GM18858 (cell line): ENCODE measurements around the gene IDS.
"Not testable (repeated sequence)": the region's sequence is repeated elsewhere in the genome, so short reads cannot be mapped to it uniquely, and the experiment has no call there.

ENCODE experiments used
- ATAC-seq: cut with Tn5 transposase; IDR thresholded peaks from one replicate; pipeline ENCODE4 v1.9.1; 2021; ENCODE audit not compliant: unreplicated experiment

Gene IDS

DNA sequence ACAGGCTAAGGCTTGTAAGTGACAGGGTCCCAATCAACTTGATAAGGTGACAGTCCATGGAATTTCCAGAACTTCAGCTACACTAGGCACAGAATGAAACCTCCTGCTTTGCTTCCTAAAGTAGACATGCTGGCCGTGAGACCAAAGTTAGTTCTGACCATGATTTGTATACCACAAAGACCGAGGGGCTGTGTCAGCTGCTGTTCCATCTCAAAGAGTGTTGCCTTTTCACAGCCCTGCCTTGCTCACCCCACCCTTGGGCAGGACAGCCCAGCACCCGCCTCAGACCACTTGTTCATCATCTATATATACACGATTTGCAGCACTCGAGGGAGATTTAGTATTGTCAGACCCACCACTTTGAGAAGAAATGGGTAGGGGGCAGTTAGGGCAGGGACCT, 5.3 kb downstream of the IDS start:
- ATAC-seq: no peak

DNA sequence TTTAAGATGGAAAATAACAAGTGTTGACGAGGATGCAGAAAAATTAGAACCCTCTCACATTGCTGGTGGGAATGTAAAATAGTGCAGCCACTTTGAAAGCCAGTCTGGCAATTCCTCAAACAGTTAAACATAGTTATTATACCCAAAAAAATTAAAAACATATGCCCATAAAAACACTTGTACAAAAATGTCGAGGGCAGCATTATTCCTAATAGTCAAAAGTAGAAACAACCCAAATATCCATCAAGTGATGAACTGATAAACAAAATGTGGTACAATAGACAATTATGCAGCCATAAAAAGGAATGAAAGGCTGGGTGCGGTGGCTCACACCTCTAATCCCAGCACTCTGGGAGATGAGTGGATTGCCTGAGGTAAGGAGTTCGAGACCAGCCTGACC, 6.3 kb downstream of the IDS start:
- ATAC-seq: no peak

DNA sequence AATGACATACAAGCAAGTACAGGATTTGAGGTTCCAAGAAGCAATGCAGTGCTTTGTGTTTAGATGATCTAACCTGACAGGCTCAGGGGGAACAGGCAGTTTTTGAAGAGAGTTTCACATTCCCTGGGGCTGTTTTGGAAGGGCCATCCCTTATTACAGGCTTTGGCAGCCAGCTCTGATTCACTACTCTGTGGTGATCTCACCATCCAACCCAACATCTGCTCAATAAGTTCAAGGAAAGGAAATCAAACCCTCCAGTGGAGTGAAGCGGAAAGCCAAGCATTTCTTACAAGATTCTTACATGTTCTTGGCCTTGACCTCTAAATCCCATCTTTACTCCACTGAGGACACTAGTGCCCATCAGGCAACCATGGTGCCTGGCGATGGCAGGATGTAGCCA, 7.5 kb downstream of the IDS start:
- no peak for ATAC-seq

DNA sequence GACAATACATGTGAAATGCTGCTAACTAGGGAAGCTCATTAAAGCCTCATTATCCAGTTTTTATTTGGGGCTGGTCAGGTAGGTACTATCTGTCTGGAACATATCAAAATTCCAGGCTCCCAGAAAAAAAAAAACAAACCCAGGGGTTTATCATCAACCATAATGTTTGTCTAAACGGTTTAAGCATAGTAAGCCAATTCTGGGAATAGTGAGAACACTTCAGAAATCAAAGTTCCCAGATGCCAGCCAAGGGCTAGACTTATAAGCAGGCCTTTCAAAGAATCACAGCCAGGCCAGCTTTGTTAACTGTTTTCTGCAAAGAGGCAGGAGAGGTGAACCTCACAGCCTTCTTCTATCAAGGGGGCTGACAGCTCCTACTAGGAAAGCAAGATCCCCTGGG, 8.1 kb downstream of the IDS start:
- no peak for ATAC-seq

DNA sequence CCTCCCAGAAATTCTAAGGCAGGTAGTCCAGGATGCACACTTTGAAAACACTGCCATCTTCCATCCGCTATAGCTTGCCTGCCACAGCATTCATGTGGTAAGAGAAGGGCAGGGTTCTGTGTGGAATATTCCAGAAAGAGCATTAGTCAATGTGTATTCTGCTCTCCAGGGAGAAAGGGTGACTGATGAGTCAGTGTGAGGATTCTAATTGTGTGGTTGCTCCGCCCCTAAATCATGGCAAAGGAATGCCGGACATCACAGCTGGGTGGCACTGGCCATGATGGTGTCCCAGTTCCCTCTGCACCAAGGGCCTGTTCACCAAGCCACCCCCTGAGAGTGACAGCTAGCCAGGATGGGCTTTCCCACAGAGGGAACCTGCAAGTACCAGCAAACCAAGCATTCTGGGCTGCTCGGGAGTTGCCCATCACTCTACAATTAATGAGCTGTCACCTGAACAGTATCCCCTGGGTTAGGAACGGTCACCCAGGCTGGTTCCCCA, 9.5 kb downstream of the IDS start:
- ATAC-seq: no peak

DNA sequence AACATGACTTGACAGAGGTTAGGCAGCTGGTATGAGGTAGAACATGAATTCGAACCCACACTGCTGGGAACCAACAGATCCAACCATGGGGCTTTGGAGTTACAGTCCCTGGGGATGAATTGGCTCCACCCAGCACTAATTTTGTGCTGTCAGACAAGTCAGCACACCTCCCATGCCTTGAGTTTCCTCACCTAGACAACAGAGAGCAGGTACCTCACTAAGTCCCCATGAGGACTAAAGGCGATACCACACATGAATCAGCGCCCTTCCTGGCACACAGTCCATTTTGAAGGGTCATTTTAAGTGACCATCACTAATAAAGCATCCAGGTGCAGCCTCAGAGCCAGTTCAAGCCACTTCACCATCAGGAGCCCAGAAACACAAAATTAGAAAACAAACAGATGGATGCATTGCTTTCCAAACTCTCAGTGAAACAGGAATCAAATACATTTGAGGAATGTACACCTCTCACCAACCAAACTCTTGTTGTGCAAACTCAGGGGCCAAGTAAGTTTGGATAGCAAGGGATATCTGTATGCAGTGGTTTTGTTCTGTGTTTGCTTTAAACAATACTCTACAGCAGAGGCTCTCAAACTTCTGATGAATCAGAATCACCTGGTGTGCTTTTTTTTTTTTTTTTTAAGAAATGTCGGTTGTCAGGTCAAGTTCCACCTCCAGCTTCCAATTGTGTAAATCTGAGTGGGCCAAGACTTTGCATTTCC, 10.1 kb downstream of the IDS start:
- ATAC-seq: no peak

DNA sequence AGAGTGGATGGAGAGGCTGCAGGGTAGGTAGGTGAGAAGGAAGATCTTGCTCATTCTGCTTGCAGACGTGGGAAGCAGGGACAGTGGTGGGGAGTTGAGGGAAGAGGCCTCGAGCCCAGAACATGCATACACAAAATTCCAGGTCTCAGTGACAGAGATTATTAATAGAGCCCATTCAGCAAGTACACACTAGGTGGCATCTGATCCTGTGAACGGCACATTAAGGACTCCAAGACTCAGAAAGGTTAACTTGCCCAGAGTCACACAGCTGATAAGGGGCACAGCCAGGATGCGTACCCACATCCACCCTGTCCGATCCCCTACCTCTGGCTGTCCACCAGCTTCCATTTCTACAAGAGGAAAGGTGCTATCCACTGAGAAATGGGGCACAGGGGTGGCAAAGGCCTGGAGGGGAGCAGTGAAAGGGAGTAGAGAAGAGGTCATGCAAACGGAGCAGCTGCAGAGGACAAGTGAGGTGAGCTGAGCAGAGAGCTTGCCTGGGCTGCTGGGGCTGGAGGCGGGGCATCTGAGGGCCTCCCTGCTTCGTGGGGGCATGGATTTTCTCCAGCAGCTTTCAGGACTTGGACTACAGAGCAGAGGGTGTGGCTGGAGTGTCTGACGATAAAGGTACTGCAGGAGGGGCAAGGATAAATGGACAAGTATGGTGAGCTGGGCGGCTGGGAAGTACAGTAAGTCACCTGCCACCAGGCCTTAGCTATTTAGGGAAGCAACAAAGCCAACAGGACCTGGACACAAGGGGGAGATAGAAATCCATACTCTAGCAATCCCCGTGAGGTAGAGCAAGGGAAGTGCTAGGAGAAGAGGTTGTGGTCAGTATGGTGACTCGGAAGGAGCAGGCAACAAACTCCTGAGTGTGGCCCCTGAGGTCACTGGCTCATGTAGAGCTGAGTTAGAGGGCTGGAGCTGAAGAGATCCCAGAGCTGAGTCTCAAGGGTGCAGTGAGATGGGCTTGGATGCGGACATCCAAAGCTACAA, 11.2 kb downstream of the IDS start:
- no peak for ATAC-seq

DNA sequence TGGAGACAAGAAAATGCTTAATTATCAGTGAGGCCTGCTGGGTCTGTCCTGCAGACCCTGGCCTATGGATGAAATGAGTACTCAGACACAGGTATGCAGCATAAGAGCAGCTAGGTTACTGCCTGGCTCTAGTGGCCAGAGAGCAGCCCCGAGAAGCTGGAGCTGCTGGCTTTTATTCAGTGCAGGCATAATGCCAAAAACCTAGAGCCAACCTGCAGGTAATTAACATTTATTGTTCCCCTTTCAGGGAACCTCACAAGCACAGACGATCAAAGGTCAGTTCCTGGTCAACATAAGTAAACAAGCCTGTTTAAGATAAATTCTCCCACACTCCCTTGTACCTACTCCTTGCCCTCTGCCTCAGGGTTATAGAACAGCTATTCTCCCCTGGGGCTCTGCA, 13.3 kb downstream of the IDS start:
- no peak for ATAC-seq

DNA sequence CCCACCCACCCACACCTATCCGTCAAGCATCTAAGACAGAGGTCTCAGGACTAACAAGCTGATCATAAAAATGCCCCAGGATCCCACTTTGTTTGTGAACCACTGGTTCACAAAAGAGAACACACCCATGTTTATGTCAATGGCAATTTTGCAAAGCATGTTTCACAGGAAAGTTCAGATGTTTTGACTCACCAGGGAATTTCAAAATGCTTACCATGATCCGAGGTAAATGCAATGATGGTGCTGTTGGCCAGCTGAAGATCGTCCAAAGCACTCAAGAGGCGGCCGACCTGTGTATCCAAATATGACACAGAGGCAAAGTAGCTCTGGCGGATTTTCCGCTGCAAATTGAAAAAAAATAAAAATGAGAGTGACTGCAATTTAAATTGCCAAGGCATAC, 15.0 kb downstream of the IDS start:
- no peak for ATAC-seq

DNA sequence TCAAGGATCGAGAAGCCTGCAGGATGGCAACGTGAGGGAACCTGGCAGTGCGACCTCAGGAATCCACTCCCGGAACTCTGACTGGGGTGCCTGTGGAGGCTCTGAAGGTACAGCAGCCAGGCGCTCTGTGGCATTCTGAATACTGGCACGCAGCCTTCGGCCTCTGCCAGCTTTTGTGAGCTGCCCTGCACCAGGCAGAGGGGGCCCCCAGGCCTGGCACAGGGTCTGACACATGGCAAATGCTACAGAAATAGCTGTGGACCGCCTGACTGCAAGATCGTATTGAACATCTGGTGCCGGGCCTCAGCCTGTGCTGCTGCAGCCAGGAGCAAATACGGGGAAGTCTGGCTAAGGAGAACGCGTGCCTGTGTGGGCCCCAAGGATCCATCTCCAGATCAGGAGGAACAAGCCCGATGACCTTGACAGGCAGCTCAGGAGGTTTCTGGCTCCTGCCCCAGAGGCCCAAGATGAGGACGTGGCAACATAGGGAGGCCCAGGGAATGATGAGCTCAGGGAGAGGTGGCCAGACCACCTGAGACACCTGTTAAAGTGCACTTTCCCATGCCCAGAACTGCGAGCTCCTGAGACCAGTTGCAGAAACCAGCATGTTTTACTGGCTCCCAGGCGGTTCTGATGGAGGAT, 16.6 kb downstream of the IDS start:
- ATAC-seq: not testable (repeated sequence)

DNA sequence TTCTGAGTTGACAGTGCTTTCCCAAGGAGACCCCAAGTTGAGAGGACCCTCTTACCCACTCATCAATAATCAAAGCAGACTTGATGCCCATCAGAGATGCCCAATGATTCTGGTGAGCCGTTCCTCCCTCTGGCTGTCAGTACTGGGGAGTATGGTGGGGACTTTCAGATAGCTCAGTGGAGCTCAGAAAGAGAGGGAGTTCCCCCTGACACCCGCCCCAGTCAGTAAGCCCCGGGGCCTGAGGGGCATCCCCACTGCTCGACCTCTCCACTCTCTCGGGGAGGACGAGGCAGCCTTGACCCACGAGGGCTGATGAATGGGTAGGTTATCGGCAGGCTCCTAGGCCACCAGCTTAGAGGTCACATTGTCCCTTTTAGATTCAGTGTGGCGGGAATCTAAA, 17.1 kb downstream of the IDS start:
- not testable (repeated sequence) for ATAC-seq

DNA sequence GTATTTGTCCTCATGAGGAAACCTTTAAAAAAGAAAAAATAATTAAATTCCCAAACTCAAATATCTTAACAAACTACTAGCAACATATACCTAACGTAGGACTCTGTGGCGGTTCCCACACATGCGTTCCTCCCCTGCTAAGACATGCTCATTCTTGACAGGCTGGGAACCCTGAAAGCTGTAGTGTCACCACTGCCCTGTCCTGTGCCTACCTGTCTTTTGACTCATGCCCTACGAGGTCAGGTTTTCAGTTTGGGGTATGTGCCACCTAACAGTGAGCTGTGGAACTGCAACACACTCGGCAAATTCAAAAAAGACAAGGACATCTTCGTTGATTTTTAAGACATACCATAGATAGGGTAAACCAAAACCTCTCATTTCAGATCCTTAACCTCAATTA, 17.8 kb downstream of the IDS start:
- ATAC-seq: no peak

DNA sequence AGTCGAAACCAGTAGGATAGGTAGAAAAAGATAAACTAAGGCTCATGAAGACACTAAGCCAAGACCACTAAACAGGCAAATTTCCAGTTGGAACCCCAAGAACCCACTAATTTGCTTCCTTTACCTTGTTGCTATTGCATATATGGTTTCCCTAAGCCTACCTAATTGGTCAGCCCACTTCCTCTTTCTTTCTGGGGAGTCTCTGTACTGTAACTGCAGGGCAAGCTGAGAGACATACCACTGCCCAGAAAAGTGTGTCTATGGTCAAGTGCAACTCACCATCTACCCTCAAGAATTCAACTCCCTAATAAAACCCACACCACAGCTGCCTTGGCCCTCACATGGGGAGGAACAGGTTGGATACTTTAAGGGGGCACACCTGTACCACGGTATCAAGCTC, 28.6 kb downstream of the IDS start:
- no peak for ATAC-seq

DNA sequence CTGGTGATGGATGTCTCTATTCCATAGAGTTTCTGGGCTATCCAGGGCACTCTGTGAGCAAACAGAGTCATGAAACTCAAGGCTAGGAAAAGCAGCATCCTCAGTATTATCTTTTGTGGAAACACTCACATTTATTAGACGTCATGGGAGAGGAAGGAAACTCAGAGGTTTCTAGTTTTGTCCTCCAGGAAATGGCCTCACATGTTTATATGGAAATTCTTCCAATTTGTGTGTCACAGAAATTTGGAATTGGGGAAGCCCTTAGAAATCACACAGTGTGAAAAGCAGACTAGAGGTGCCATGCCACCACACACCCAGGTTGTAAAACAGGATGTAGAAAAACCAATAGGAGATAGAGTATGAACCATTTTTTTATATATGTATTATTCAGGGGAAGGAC, 31.1 kb downstream of the IDS start:
- ATAC-seq: no peak

DNA sequence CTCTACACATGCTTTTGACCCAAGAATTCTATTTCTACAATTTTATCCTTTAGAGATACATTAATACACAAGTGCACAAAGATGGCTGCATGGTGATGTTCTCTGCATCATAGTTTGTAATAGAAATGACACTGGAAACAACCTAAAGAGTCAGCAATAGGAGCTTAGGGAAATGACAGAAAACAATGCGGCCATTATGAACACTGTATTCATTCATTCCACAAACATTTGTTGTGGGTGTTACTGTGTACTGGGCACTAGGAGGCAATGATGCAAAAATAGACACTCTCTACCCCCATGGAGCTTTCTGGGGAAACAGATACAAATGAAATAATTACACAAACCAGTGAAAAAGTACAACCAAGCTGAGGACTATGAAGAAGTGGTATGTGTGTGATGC, 32.0 kb downstream of the IDS start:
- ATAC-seq: no peak

DNA sequence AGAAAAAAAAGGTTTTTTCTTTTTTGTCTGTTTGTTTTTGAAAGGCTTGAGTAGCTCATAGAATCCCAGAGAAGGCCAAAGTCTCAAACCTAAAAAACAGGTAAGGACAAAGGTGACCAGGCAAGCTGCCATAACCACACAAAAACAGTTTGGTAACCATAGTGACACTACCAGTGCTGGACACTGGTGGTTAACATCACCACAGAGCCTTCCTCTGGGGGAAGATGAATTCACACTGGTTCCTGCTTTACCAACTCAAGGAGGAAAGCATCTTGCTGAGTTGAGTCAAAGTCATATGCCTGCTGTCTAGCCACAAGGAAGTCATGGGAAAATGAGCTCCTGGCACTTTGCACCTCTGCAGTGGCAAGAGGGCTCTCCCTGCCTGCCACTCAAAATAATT, 32.5 kb downstream of the IDS start:
- ATAC-seq: no peak

DNA sequence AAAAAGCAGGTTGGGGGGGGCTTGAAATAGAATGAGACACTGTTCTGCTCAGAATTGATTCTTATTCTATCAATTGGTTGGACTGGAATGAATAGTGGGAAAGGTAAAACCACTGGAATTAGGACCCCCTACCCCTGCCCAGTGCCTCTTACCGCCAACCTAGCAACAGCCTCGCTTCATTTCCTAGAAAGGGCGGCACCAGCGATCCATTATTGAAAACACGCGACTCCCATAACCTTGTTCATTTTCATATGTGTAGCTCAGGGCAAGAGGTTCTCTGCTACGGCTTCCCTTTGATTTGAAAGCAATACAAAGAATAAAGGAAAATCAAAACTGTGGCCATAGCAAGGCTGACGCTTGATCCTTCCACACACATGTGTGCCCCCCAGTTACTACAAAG, 33.7 kb downstream of the IDS start:
- ATAC-seq: no peak

DNA sequence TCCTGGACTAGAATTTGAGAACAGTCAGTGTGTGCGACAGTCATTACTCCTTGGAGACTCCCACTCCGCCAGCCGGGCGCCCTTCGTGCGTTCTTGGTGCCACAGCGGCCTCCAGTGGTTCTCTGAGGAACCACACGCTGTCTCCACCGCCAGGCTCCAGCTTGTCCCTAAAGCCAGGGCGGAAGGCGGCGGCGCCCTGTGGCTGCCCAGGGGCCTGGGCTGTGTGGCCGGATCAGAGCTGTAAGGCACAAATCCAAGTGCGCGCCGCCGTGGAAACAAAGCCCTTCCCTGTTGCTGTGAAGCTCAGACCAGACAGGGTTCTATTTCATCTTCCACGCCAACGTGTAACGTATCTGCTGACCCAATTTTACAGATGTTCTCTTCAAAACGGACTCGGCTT, 34.2 kb downstream of the IDS start:
- ATAC-seq: peak; percentile 89

DNA sequence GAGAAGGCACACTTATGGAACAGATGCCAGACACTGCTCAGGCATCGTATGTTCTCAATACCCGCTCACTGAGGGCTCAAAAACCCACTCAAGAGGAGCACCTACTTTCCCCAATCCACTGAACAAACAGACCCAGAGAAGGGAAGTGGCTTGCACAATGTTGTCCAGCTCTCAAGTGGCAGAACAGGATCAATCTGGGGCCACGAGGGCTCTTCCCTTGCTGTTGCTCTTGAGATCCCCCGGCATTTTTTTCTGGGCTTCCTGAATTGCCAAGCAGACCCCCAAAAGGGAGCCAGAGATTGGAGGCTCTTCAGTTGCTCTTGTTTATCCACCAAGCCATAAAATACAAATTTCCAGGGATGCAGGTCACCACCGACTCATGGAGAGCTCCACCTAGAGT, 35.7 kb downstream of the IDS start:
- ATAC-seq: no peak

DNA sequence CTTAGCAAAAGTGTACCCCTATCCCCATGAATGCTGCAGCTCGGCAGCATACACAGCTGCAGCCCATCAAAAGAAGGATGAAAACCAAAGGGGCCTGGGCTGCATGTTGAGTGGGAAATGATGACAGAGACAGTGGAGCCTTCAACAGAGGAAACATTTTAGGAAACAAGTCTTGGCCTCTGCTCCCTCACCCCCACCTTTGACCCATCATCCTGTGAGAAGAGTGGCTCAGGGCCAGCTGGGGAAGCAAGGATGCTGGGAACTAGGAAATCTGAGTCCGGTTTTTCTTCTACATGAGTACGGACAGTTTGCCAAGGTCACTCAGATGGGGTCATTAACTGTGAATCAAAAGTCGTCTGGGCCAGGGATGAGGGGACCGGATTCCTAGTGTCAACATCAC, 37.2 kb downstream of the IDS start:
- no peak for ATAC-seq

DNA sequence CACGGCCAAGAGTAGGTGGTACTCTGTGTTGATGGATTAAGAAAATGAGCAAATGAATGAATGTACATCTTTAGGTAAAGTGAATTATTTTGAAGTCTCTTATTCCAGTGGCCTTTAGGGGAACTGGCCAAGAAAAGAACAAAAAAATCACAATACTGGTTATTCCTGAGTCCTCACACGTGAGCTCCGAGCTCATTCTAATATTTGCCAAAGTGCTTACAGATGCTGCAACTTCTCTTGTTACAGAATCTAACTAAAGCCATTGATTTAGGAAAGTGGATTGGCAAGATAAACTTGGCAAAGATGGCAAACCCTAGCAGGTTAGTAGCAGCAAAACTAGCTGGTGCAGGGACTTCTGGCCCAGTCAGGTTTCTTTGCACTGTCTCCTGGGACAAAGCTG, 37.6 kb downstream of the IDS start:
- ATAC-seq: no peak

DNA sequence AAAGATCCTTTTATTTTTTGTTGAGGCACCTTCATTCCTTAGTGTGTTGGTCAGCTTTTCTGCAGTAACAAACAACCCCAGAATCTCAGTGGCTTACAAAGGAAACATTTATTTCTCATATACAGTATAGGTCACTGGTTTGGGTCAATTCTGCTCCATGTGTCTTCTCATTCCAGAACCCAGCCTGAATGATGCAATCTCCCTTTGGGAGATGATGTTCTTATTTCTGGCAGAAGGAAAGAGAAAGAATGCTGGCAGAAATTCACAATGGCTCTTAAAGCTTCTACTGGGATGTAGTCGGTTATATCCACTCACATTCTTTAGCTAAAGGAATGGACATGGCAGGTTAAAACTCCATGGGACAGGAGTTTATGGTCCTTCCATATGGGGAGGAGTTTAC, 42.3 kb downstream of the IDS start:
- ATAC-seq: no peak
